ENCODE data around the gene NRL.
A peak's percentile ranks its signal among the peaks of the same experiment; 100 is the strongest.

NRL gene

DNA sequence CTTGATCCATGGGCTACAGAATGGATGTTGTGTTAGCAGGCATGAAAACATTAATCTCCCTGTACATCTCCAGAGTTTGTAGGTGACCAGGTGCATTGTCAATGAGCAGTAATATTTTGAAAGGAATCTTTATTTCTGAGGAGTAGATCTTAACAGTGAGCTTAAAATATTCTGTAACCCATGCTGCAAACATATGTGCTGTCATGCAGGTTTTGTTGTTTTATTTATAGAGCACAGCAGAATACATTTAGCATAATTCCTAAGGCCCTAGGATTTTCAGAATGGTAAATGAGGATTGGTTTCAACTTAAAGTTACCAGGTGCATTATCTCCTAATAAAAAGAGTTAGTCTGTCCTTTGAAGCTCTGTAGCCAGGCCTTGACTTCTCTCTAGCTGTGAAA, 12.2 kb upstream of the NRL start:
- Mint-ChIP-seq H3K9me3 (no peaks in the 10 kb centered on the region), H3K27ac (no peak overlapping the region), H3K4me1 (ENCODE audit: low read depth in 2 of 2) (peaks cover 0 to 4% of the 10 kb centered on the region in 2 donors), H3K4me3 (no peak overlapping the region), H3K27me3 (no peaks in the 10 kb centered on the region), H3K36me3 (ENCODE audit: insufficient read depth) (peaks cover 30% of the 10 kb centered on the region)
- no peak for ATAC-seq (replicated peaks)
- no peak for DNase-seq

DNA sequence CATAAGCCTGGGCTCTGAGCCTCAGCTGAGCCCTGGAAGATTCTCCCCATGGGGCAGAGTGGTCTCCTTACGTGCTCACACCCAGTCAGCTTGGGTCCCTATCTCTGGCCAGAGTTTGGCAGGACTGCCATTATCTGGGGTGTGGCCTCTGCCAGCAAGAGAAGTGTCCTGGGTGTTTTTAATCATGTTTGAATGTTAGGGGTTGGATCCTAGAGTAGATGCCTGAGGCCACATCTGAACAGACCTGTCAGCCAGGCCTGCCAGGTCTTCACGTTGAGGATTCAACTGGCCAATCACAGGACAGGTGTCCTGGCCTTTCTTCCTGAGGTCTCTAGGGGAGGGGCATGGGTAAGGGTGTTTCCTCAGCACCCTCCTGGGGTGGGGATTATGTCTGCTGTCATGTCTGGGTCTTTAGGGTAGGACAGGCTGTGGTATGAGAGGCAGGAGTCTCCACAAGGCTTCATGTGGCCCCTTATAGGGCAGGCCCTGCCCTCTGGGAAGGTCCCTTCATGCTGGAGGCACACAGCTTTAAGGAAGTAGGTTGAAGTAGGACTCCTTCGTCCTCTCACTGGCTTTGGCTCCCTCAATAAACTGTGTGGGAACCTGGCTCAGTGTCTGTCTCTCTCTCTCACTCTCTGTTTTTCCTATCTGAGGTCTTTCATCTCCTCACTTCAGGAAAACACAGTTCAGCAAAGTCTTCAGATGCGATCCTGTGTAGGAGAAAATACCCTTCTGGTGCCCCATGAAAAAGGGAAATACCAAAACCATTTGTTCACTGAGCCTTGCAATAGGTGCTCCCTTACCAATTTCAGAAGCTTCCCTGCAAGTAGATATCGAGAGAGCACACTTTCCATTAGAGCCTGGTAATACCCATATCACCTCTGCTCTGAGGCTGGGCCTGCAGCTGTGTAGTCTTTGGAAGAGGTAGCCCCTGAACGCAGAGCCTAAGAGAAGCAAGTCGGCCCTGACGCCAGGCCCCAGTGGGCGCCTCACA, 9.0 kb upstream of the NRL start:
- ATAC-seq (replicated peaks) (no peak), DNase-seq (no peak)
- H3K9me3 Mint-ChIP-seq: no peaks in the 10 kb centered on the region
- no peaks in the 10 kb centered on the region for H3K27me3 Mint-ChIP-seq
- peak overlapping the region in 1 of 2 donors; percentile 51 for H3K27ac Mint-ChIP-seq
- H3K36me3 Mint-ChIP-seq (ENCODE audit: insufficient read depth): peaks cover 61% of the 10 kb centered on the region
- no peaks in the 10 kb centered on the region for H3K4me1 Mint-ChIP-seq (ENCODE audit: low read depth in 2 of 2)
- no peak overlapping the region for H3K4me3 Mint-ChIP-seq

GRCh38 chr14:24122898-24123297, 8.1 kb upstream of the NRL start:
- peak overlapping the region in 1 of 2 donors; percentile 61 for H3K27ac Mint-ChIP-seq
- no peaks in the 10 kb centered on the region for H3K27me3 Mint-ChIP-seq
- peaks cover 68% of the 10 kb centered on the region for H3K36me3 Mint-ChIP-seq (ENCODE audit: insufficient read depth)
- H3K4me3 Mint-ChIP-seq: no peak overlapping the region
- ATAC-seq (replicated peaks) (no peak), DNase-seq (no peak)
- H3K4me1 Mint-ChIP-seq (ENCODE audit: low read depth in 2 of 2): peaks cover 0 to 3% of the 10 kb centered on the region in 2 donors
- H3K9me3 Mint-ChIP-seq: no peaks in the 10 kb centered on the region

GRCh38 chr14:24122416-24122815, 7.7 kb upstream of the NRL start:
- H3K27ac Mint-ChIP-seq: peak overlapping the region in 1 of 2 donors; percentile 61

GRCh38 chr14:24121210-24121609, 6.5 kb upstream of the NRL start:
- Mint-ChIP-seq H3K9me3 (no peaks in the 10 kb centered on the region), H3K36me3 (ENCODE audit: insufficient read depth) (peaks cover 85% of the 10 kb centered on the region), H3K4me1 (ENCODE audit: low read depth in 2 of 2) (peaks cover 7 to 9% of the 10 kb centered on the region in 2 donors), H3K27ac (no peak overlapping the region), H3K4me3 (no peak overlapping the region), H3K27me3 (no peaks in the 10 kb centered on the region)
- no peak for ATAC-seq (replicated peaks)
- no peak for DNase-seq

More at GRCh38 chr14:24122416-24122815, 7.7 kb upstream of the NRL start:
- H3K27me3 Mint-ChIP-seq: no peaks in the 10 kb centered on the region
- no peak for ATAC-seq (replicated peaks)
- no peak for DNase-seq
- no peaks in the 10 kb centered on the region for H3K9me3 Mint-ChIP-seq
- H3K36me3 Mint-ChIP-seq (ENCODE audit: insufficient read depth): peaks cover 73% of the 10 kb centered on the region
- no peak overlapping the region for H3K4me3 Mint-ChIP-seq
- peaks cover 0 to 3% of the 10 kb centered on the region in 2 donors for H3K4me1 Mint-ChIP-seq (ENCODE audit: low read depth in 2 of 2)

- H3K27ac Mint-ChIP-seq: peak overlapping the region in 1 of 2 donors; percentile 58
- DNase-seq (no peak), ATAC-seq (replicated peaks) (no peak)
- peaks cover 19 to 22% of the 10 kb centered on the region in 2 donors for H3K4me1 Mint-ChIP-seq (ENCODE audit: low read depth in 2 of 2)
- H3K27me3 Mint-ChIP-seq: no peaks in the 10 kb centered on the region
- H3K9me3 Mint-ChIP-seq: no peaks in the 10 kb centered on the region
- H3K4me3 Mint-ChIP-seq: no peak overlapping the region
- peaks cover 91% of the 10 kb centered on the region for H3K36me3 Mint-ChIP-seq (ENCODE audit: insufficient read depth)
Observed at GRCh38 chr14:24119691-24120090, 4.9 kb upstream of the NRL start.

GRCh38 chr14:24117179-24117578, 2.4 kb upstream of the NRL start:
- peaks cover 81% of the 10 kb centered on the region for H3K36me3 Mint-ChIP-seq (ENCODE audit: insufficient read depth)
- H3K27me3 Mint-ChIP-seq: no peaks in the 10 kb centered on the region
- H3K9me3 Mint-ChIP-seq: no peaks in the 10 kb centered on the region
- H3K4me3 Mint-ChIP-seq: peak overlapping the region in 1 of 2 donors; percentile 1
- no peak for ATAC-seq (replicated peaks)
- no peak overlapping the region for H3K27ac Mint-ChIP-seq
- peaks cover 19 to 22% of the 10 kb centered on the region in 2 donors for H3K4me1 Mint-ChIP-seq (ENCODE audit: low read depth in 2 of 2)
- DNase-seq: no peak

- H3K27ac Mint-ChIP-seq: peak overlapping the region; percentile 99
- H3K4me1 Mint-ChIP-seq (ENCODE audit: low read depth in 2 of 2): peaks cover 19 to 22% of the 10 kb centered on the region in 2 donors
- H3K36me3 Mint-ChIP-seq (ENCODE audit: insufficient read depth): peaks cover 72% of the 10 kb centered on the region
- DNase-seq (no peak), ATAC-seq (replicated peaks) (no peak)
- H3K4me3 Mint-ChIP-seq: peak overlapping the region; percentile 94 to 99
- H3K27me3 Mint-ChIP-seq: no peaks in the 10 kb centered on the region
- H3K9me3 Mint-ChIP-seq: no peaks in the 10 kb centered on the region
Observed at GRCh38 chr14:24116128-24116814, 1.5 kb upstream of the NRL start.

- Mint-ChIP-seq H3K27ac (peak overlapping the region; percentile 99), H3K9me3 (no peaks in the 10 kb centered on the region), H3K4me3 (peak overlapping the region; percentile 94 to 99), H3K27me3 (no peaks in the 10 kb centered on the region), H3K36me3 (ENCODE audit: insufficient read depth) (peaks cover 65% of the 10 kb centered on the region), H3K4me1 (ENCODE audit: low read depth in 2 of 2) (peaks cover 19 to 22% of the 10 kb centered on the region in 2 donors)
- ATAC-seq (replicated peaks) (no peak), DNase-seq (no peak)
Observed at GRCh38 chr14:24115422-24116127, 826 bp upstream of the NRL start.

- H3K36me3 Mint-ChIP-seq (ENCODE audit: insufficient read depth): peaks cover 51% of the 10 kb centered on the region
- H3K4me1 Mint-ChIP-seq (ENCODE audit: low read depth in 2 of 2): peaks cover 21 to 23% of the 10 kb centered on the region in 2 donors
- no peaks in the 10 kb centered on the region for H3K9me3 Mint-ChIP-seq
- DNase-seq (peak in 2 of 3 experiments; percentile 70 to 73), ATAC-seq (replicated peaks) (peak; percentile 31)
- peak overlapping the region; percentile 94 to 99 for H3K4me3 Mint-ChIP-seq
- peak overlapping the region; percentile 99 for H3K27ac Mint-ChIP-seq
- H3K27me3 Mint-ChIP-seq: no peaks in the 10 kb centered on the region
Observed at GRCh38 chr14:24113801-24114531, 783 bp downstream of the NRL start.

DNA sequence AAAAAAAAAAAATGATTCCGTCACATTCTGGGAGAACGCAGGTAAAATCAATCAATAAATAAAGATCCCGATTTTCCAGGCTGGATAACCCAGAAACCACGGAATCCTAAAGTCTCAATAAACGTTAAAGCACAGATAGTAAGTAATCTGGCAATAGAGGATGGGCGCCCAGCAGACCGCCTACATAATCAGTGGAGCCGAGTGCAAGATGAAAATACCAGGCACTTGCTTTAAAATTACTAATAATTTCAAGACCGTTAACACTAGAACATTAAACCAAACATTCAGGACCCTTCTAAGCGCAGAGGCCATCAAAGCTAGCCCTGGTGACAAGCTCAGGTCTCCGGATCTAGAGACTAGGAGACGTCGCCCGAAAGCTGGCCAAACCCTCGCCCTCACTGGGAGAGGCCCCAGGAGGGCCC, 1.4 kb downstream of the NRL start:
- no peaks in the 10 kb centered on the region for H3K9me3 Mint-ChIP-seq
- H3K27me3 Mint-ChIP-seq: no peaks in the 10 kb centered on the region
- H3K27ac Mint-ChIP-seq: peak overlapping the region; percentile 99
- H3K4me1 Mint-ChIP-seq (ENCODE audit: low read depth in 2 of 2): peaks cover 26 to 27% of the 10 kb centered on the region in 2 donors
- peaks cover 45% of the 10 kb centered on the region for H3K36me3 Mint-ChIP-seq (ENCODE audit: insufficient read depth)
- ATAC-seq (replicated peaks) (no peak), DNase-seq (no peak)
- peak overlapping the region; percentile 94 to 99 for H3K4me3 Mint-ChIP-seq

DNA sequence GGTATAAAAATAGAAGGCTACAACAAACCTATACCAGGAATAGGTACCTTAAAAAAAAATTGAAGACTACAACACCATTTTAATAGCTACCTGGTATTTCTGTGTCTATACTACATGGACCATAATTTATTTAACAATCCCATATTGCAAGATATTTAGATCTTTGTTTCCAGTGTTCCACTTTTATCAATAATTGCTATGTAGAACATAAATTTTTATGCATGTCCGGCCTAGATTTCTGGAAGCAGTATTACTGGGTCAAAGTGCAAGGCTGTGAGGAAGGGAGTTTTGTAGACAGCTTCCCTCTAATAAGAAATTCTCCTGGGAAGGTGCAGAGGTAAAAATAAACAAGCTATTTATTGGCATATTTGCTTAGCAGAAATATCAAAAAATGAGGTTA, 4.2 kb downstream of the NRL start:
- Mint-ChIP-seq H3K4me3 (no peak overlapping the region), H3K9me3 (no peaks in the 10 kb centered on the region), H3K36me3 (ENCODE audit: insufficient read depth) (peaks cover 20% of the 10 kb centered on the region), H3K27ac (no peak overlapping the region), H3K27me3 (no peaks in the 10 kb centered on the region), H3K4me1 (ENCODE audit: low read depth in 2 of 2) (peaks cover 14 to 16% of the 10 kb centered on the region in 2 donors)
- ATAC-seq (replicated peaks) (no peak), DNase-seq (no peak)
